NCI-H1092 (cell line): ENCODE data around the gene FAN1.
"Not testable (repeated sequence)": the region's sequence is repeated elsewhere in the genome, so short reads cannot be mapped to it uniquely, and the experiment has no call there.

Experiments used
- DNase-seq: peaks from one replicate; lab custom pipeline; 2025; lab: John Stamatoyannopoulos, UW

The FAN1 gene

DNA sequence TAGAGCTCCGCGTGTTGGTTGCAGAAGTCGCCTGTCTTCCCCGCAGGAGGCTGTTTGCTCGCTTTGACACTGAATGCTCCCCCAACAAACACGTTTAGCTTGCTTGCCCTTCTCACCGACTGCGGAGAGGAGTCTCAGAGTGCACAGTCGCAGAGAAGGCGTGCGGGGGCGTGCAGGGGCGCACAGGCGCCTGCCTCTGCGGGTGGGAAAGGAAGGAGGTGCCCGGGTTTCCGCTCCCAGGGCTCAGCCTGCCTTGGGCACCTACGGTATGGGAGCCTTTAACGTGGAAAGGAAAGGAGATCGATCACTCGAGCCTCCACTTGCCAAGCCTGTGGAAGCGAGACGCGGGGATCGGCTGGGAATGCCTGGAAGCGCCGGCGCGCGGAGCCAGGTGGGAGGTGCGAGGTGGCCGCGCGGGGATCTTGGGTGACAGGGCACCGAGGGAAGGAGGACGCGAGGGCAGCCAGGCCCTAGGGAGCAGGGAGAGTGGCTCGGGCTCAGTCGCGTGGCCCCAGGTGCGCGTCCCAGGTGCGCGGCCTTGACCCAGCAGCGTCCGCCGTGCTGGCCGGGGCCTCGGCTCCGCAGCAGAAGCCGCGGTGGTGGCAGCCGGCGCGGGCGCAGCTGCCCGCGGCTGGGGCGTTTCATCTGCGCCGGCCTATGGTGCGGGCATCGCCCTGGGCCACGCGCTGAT lies at the start of gene FAN1:
Gene FAN1 (plus strand): TSS at position 419 of the 691 bp plus-strand sequence. CDS start 749 bp downstream, outside the sequence.
- DNase-seq, result peak; percentile 81

DNA sequence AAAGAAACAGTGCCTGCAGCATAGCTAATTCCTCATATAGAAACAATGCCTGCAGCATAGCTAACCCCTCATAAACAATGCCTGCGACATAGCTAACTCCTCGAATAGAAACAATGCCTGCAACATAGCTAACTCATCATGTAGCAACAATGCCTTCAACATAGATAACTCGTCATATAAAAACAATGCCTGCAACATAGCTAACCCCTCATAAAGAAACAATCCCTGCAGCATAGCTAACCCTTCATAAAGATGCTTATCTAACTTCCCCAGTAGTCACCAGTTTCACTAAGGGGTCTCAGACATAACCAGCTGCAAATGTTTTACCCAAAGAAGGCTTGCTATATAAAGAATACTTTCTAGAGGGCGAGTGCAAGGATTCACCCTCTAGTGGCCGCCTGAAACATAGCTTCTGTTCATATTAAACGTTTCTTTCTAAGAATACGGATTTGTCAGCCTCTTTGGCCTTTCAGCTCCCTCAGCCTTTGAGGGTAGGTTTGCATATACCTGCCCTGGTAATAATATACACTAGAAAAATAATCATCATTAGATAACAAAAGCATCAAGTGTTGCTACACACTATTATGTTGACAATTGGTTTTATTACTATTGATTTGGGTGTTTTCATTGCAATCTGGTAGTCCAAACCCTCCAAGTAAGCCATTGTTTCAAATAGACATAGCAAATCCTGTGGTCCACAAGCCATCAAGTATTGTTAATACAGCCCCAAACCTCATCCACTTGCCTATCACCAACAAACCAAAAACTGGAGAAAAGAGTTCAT lies 44.4 kb upstream of the FAN1 start:
- DNase-seq, result no peak

DNA sequence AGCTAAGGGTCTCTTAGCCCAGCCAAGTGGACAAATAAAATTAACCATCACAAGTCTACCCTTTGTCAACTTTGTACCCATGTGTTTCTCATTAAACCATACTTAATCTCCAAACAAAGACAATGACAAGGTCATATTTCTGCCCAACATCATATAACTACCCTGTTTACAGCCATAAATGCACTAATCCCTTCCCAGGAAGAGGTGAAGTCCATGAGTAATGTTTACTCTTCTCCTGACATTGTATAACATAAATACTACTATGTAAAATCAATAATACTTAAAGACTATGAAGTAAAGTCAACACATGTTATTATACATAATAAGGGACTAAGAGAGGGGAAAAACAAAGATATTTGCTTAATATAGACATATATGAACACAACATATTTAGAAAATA lies 38.5 kb upstream of the FAN1 start:
- no peak for DNase-seq

DNA sequence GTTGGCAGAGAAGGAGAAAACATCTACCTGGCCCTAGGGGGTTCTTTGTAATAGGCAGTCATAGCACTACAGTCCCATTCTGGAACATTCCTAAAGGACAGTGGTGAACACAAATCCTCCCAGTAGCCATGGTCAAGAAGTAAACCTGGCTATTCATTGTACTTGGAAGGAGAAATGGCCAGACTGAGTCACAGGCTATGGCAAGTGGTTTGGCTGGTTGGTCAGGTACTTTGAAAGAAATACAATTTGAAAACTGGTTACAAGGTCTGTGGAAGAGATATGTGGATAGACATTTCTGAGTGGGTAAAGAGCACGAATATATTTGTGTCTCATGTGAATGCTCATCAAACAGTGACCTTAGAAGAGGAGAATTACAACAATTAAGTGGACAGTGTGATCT lies 33.0 kb upstream of the FAN1 start:
- no peak for DNase-seq

DNA sequence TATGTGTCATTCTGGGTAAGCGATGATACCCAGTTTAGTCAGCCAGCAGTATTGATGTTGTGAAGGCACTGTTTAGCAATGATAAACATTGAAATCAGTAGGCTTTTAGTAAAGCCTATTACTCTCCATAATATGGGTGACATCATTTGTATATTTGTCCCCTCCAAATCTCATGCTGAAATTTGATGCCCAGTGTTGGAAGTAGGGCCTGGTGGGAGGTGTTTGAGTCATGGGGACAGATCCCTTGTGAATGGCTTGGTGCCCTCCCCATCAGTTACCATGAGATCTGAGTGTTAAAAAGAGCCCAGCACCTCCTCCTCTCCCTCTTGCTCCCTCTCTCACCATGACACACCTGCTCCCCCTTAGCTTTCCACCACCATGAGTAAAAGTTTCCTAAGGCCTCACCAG lies 31.4 kb upstream of the FAN1 start:
- no peak for DNase-seq

DNA sequence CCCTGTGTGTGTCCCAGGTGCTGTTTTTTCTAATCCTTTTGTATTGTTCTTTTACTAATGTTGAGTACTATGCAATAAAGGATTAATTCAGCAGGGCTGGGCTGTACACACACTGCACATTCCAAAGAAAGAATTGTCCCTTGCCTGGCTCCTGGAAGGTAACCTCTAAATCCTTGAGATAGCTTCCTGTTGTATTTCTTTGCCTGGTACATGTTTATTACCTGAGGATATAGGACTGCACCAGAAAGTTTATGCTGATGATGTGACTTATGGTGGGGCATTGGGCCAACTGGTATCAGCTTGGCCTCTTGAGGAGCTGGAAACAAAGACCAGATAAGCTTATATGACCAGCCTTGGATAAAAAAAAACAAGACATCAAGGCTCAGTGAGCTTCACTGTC lies 26.6 kb upstream of the FAN1 start:
- DNase-seq, result no peak

DNA sequence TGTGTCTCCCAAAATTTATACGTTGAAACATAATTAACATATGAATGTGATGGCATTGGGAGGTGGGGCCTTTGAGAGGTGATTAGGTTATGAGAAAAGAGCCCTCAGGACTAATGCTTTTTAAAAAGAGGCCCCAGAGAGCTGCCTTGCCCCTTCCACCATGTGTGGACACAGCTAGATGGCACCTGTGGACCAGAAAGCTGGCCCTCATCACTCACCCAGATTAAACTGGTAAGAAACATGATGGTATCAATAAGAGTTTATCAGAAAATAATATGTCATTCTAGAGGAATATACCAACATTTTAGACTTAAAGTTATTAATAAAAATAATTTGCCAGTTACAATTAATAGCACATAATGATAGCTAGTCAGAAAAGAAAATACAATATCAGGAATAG lies 25.2 kb upstream of the FAN1 start:
- DNase-seq, result no peak

DNA sequence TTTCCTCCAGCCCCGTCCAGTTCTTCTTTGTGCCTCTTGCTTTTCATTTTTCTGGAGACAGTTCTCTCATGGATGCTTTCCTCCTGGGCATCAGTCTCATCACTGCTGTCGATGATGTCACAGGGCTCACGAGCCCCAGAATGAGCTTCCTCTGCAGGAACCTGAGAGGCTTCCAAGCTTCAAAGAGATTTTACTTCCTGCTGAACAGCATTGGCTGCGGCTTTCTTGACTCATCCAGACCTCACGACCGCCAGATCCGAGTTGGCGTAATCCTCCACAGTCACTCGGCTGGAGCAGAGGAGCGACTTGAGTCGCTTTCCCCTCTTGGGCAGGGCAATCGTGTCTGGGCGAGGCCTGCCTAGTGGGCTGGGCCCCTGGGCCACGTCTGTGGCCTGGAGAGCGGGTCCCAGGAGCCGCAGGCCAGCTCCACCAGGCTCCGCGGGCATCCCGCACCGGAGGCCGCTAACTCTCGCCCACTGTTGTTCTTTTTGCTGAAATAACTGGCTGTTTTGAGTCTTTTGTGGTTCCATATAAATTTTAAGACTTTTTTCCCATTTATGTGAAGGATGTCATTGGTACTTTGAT lies 20.8 kb upstream of the FAN1 start:
- DNase-seq, result no peak

DNA sequence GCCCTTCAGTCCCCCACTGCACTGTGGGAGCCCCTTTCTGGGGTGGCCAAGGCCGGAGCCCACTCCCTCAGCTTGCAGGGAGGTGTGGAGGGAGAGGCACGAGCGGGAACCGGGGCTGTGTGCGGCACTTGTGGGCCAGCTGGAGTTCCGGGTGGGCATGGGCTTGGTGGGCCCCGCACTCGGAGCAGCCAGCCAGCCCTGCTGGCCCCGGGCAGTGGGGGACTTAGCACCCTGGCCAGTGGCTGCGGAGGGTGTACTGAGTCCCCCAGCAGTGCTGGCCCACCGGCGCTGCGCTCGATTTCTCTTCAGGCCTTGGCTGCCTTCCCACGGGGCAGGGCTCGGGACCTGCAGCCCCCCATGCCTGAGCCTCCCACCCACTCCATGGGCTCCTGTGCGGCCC lies 20.0 kb upstream of the FAN1 start:
- not testable (repeated sequence) for DNase-seq

DNA sequence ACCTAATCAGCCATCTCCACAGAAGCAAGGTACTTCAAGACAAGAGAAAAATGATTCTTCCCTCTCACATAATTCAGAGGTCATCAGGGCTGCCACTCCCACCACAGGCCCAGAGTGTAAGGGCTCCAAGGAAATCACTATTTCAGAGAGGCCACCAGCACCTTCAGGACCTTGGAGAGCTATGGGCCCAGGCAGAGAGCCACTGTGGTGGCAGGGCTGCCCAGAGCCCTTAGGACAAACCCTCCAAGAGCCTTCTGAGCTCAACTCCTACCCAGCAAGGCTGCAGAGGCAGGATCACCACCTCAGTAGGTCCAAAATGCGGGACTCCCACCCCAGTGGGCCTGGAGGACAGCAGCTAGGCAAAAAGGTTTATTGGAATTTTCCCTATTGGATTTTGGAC lies 17.9 kb upstream of the FAN1 start:
- DNase-seq, result no peak

DNA sequence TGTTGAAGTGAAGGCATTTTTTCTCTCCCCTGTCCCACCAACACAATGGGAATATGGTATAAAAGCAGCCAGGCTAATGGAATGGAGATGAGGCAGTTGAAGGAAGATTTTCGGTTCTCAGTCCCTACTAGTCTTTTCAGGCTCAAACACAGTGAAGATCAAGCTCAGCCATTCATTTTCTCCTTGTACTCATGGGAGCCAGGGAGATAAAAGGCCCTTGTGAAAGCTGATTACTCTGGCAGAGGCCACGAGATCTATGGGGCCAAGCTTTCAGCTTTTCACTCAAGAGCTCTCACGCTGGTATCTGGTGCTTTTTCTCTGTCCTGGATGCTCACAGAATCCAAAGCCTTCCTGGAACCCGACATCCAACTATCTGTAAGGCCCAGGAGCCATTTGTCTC lies 14.5 kb upstream of the FAN1 start:
- no peak for DNase-seq

DNA sequence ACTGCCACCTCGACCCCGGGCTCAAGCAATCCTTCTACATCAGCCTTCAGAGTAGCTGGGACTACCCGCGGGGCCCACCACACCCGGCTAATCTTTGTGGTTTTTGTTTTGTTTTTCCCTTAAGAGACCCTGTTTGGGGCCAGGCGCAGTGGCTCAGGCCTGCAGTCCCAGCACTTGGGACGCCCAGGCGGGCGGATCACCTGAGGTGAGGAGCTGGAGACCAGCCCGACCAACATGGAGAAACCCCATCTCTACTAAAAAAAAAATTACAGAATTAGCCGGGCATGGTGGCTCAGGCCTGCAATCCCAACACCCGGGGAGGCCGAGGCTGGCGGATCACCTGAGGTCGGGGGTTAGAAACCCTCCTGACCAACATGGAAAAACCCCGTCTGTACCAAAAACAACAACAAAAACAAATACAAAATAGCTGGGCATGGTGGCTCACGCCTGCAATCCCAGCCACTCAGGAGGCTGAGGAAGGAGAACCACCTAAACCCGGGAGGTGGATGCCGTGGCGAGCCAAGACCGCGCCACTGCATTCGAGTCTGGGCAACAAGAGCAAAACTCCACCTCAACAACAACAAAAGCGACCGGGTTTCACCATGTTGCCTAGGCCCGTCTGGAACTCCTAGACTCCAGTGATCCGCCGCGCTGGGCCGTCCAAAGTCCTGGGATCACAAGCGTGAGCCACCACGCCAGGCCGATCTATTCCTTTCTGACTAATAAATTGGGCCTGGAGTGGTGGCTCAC lies 8.1 kb upstream of the FAN1 start:
- no peak for DNase-seq

DNA sequence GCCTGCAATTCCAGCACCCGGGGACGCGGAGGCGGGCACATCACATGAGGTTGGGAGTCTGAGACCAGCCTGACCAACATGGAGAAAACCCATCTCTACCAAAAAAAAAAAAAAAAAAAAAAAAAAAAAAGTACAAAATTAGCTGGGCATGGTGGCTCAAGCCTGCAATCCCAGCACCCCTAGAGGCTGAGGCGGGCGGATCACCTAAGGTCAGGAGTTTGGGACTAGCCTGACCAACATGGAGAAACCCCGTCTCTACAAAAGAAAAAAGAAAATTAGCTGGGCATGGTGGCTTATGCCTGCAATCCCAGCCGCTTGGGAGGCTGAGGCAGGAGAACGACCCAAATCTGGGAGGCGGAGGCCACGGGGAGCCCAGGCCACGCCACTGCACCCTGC lies 7.5 kb upstream of the FAN1 start:
- no peak for DNase-seq

DNA sequence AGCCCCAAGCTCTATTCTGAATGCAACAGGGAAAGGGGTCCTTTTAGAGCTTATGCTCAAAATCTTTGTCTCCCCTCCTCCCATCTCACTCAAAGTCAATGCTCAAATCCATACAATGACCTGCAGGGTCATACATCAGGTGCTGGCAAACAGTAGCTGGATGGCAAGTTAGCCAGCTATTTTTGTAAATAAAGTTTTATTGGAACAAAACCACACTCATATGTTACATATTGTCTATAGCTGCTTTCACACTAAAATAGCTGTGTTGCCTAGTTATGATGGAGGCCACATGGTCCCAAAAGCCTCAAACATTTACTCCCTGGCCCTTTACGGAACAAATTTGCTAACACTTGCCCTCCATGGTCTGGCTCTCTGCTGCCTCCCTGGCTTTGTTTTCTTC lies 1.8 kb upstream of the FAN1 start:
- DNase-seq, result no peak

DNA sequence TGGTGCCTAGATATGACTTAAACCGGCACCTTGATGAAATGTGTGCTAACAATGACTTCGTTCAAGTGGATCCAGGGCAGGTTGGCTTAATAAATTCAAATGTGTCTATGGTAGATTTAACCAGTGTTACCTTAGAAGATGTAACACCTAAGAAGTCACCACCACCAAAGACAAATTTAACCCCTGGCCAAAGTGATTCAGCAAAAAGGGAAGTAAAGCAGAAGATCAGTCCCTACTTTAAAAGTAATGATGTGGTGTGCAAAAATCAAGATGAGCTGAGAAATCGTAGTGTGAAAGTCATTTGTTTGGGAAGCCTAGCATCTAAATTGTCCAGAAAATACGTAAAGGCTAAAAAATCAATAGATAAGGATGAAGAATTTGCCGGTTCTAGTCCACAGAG lies 1.1 kb downstream of the FAN1 start:
- DNase-seq, result no peak

DNA sequence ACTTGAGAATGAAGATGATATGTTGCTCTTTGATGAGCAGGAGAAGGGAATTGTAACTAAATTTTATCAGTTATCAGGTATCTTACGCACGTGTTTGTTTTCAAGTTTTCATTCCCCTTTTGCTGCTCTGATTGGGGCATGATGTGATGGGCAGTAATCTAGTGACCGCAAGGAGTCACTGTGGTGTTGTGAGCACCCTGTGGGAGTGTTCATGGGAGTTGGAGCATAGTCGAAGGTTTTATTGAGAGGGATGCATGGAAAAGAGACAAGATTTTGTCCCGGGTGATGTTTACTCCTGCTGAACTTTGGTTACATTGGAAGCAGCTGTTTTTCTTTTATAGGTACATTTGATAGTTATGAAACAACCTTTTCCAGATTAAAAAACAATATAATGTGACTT lies 2.1 kb downstream of the FAN1 start:
- no peak for DNase-seq

DNA sequence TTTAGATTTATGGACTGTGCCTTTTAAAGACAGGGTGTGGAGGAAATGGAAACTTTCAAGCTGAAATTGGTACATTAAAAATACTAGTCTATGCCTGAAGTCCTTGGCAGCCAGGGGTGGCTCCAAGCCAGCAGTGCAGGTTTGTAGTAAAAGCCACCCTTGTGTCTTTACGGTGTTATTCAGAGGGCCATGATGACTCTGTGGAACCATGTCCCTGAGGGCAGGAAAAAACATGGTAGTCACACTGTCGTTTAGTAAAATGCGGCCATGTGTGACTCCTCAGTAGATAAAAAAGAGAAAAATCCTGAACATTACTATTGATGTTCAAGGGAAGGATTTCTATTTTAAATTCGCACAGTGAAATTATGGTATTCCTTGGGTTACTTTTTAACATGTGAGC lies 2.7 kb downstream of the FAN1 start:
- DNase-seq, result no peak

DNA sequence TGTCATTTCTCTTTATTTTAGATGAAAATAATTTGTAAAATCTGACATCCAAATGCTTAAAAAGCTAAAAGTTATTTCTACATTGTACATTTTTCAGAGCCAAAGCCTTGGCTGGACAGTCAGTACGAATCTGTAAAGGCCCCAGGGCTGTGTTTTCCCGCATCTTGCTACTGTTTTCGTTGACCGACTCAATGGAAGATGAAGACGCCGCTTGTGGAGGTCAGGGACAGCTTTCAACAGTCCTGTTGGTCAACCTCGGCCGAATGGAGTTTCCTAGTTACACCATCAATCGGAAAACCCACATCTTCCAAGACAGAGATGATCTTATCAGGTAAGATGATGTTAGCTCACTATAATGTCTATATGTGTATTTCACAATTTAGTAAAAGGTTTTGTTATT lies 10.0 kb downstream of the FAN1 start:
- DNase-seq, result no peak

DNA sequence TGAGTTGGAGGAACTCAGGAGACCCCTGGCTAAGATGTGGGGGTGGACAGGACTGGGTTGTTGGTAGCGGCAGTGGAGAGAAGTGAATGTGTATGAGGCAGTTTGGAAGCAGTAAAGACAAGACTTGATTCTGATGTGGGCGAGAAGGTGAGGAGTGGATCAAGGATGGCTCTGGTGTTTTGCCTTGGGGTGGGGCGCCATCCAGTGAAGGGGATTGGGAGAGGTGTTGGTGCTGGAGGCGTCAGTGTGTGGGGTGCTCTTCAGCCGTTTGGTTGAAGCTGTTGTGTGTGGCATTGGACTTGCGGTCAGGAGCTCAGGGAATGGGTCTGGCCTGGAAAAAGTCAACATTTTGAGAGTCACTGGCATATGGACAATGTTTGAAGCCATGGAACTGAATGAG lies 13.3 kb downstream of the FAN1 start:
- DNase-seq, result no peak

DNA sequence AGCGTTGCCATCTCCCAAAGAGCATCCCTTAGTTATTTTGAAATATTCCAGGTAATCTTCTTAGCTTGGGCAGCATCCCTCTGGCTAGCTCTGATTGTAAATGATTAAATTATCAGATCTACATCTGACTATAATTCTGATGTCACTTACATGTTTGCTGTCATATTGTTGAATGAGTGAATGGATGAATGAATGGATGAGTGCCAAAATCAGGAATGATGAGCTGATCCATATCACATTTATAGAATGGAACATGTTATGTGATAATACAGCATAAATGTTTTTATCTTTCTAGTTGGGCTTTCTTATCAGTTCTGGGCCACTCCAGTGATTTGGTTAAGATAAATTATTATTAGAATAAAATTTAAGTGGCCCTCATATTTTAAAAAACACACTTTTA lies 14.0 kb downstream of the FAN1 start:
- no peak for DNase-seq

DNA sequence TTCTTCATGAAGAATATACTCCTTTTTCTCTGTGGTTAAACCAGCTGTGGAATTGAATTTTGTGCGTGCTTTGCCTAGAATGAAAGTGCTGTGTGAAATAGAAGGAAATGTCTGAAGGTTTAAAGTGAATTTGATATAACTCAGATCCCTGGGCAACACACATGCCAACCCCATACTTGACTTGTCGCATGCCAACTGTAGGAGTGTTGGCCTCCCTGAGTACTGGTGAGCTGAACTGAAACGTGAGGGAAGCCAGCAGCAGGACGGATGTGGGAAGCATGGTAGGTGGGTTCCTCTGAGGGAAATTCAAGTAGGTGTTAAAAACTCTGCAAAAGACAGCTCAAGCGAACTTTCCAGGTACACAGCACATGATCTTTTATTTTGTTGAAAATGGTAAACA lies 14.7 kb downstream of the FAN1 start:
- no peak for DNase-seq

DNA sequence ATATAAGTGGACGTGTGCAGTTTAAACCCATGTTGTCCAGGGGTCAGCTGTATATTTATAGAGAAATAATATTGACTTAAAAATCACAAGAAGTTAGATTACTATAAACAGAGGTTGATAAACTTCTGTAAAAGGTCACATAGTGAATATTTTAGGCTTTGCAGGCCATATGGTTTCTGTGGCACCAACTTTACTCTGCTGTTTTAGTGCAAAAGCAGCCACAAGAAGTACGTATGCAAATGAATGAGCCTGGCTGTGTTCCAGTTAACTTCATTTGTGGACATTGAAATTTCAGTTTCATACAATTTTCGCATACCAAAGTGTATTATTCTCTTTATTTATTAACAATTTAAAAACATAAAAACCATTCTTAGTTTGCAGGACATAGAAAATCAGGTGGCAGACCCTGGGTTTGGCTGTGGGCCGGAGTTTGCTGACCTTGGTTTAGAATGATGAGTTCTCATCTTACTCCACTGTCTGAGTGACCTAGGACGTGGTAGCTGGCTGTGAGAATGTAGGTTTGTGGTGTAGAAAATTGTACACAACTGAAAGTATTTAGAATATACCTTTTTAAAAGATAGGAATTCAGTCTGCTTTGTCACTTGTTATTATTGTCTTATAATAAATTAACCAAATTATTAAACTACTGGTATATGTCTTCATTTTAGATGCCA lies 16.3 kb downstream of the FAN1 start:
- DNase-seq, result no peak
